OCI-LY1 (cell line): ENCODE measurements around the gene REV3L.

Experiments
- CTCF ChIP-seq: fragments of 200-600 bp; sonication (generic), shearing (Covaris generic); IDR thresholded peaks from 2 replicates; pipeline ENCODE4 v1.5.1; 2017; ENCODE audit warnings: mild to moderate bottlenecking, antibody characterized with exemption, low read length, moderate library complexity, mixed read lengths
- EZH2 ChIP-seq: fragments of 200-600 bp; sonication (generic), shearing (Covaris generic); IDR thresholded peaks from 2 replicates; pipeline ENCODE4 v1.8.0; 2017; ENCODE audit warnings: borderline replicate concordance, mixed run types, mild to moderate bottlenecking, antibody characterized with exemption, low read length, moderate library complexity, mixed read lengths

DNA sequence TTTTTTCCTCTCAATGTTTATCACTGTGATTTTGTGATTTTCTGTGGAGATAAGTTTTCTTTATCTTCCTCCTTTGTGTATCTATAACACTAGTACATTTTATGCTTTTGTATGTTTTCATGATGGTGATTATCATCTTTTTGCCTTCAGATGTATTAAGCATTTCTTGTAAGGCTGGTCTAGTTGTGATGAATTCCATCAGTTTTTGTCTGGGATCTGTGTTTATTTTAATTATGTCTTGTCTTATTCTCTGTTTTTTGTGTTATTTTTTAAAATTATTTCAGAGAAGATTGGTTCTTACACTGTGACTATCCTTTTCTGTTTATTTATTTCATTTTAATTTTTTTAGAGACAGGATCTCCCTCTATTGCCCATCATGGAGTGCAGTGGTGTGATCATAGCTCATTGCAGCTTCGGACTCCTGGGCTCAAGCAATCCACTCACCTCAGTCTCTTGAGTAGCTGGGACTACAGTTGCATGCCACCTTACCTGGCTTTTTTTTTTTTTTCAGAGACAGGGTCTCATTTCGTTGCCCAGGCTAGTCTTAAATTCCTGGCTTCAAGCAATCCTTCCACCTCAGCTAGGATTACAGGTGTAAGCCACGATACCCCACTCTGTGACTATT, 208.3 kb downstream of the REV3L start:
- TF ChIP-seq CTCF (no peak), EZH2 (no peak)
